ENCODE results near the gene CRY2. TPM values are rescaled to one million over a fixed set of nuclear protein-coding genes. Genes with fewer than 3 reads are reported as not detected.

The CRY2 gene
- polyA plus RNA-seq, 4 donors = 6.7 to 23.1 (median 10.1) TPM

DNA sequence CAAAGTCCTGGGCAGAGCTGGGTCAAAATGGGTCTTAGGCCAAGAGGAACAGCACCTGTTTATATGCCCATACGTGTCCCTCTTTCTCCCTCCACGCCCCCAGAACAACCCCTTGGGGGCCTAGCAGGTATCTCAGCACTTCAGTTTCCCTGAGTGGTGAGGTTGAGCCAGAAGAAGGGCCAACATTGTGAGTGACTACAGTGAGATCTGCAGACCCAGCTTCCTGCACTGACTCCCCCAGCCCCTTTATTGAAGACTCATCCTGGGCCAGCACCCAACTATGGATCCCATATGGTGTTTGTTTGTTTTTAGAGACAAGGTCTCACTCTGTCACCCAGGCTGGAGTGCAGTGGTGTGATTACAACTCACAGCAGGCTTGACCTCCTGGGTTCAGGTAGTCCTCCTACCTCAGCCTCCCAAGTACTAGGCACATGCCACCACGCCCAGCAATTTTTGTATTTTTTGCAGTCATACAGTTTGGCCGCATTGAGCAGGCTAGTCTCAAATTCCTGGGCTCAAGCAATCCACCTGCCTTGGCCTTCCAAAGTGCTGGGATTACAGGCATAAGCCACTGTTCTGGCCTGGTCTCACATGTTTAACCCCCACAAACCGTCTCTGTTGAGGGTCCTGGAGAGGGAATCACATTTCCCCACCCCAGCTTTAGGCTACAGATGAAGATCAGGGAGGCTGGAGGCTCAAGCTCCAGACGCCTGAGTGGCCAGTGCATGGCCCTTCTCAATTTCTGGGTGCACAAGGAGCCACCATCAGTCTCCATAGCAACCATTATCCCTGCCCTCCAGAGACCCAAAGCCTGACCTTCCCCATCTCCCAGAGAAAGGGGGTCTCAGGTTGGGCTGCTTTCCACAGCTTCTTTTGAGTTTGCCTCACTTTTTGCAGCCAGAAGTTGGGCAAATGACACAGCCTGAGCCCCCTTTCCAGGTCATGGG, 73.5 kb downstream of the CRY2 start:
- no peak overlapping the region for H3K4me3 ChIP-seq (ENCODE audit: low read depth in 1 of 3, low read length in 3 of 3)
- H3K9me3 ChIP-seq (ENCODE audit: control insufficient read depth in 2 of 2, insufficient read depth in 1 of 2, low read depth in 1 of 2, low read length in 1 of 2) = no peaks in the 10 kb centered on the region
- peaks cover 0 to 22% (median 3%) of the 10 kb centered on the region in 3 donors for H3K27me3 ChIP-seq (ENCODE audit: control insufficient read depth in 3 of 3, insufficient read depth in 3 of 3, low read length in 3 of 3)
- 75 to 85% (median 81%) methylated on average over 6 of the region's 6 CpGs for WGBS, 3 donors
- peak overlapping the region in 1 of 3 donors; percentile 51 for H3K27ac ChIP-seq (ENCODE audit: low read depth in 1 of 3, low read length in 2 of 3)
- FAIRE-seq (no peak), DNase-seq (no peak)
- H3K36me3 ChIP-seq (ENCODE audit: control insufficient read depth in 3 of 3, insufficient read depth in 2 of 3, low read depth in 1 of 3, low read length in 3 of 3) = peaks cover 0 to 9% (median 0%) of the 10 kb centered on the region in 3 donors
- H3K4me1 ChIP-seq (ENCODE audit: control insufficient read depth in 3 of 3, insufficient read depth in 2 of 3, low read depth in 1 of 3, low read length in 2 of 3) = peaks cover 0 to 20% (median 3%) of the 10 kb centered on the region in 3 donors

DNA sequence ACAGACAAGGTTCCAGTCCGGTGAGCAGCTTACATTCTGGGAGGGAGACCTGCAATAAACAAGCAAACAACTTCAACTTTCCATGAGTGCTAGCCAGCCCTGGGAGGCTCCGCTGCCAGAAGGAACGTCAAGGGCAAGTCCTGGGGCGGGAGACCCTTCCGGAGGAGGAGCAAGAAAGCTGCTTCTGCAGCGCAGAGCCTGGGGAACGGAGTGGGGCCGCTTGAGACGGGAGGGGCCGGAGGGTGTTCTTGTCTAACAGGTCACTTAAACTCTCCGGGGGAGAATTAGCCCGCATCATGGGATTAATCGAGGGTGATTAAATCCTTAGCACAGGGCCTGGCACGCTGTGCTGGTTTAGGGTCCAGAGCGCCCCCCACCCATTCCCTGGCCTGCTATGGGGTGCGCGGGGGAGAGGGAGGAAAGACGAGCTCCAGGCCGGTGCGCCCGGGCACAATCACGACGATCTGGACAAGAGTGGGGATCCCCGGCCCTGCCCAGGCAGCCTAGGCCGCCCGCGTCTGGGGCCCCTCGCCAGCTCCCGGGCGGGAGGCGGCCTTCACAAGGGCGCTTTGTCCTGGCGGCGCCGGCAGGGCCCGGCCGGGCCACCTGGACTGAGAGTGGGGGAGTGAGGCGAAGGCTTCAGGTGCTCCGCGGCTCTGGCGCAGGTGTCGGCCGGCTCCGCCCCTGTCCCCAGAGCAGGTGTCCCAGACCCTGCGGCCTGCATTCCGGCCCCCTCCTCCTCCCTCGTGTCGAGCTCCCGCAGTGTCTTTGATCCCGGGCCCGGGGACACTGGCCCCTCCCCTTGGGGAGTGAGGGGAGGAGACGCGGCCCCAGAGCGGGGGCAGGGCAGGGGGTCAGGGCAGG, 74.5 kb downstream of the CRY2 start:
- no peaks in the 10 kb centered on the region for H3K9me3 ChIP-seq (ENCODE audit: control insufficient read depth in 2 of 2, insufficient read depth in 1 of 2, low read depth in 1 of 2, low read length in 1 of 2)
- H3K4me3 ChIP-seq (ENCODE audit: low read depth in 1 of 3, low read length in 3 of 3) = peak overlapping the region; percentile 30 to 41 (median 31)
- peaks cover 0 to 11% (median 0%) of the 10 kb centered on the region in 3 donors for H3K36me3 ChIP-seq (ENCODE audit: control insufficient read depth in 3 of 3, insufficient read depth in 2 of 3, low read depth in 1 of 3, low read length in 3 of 3)
- no peak for FAIRE-seq
- DNase-seq = peak; percentile 44 to 74
- WGBS, 3 donors = 10 to 23% (median 21%) methylated on average over 33 to 54 of the region's 54 CpGs
- H3K27ac ChIP-seq (ENCODE audit: low read depth in 1 of 3, low read length in 2 of 3) = peak overlapping the region in 2 of 3 donors; percentile 51 to 58
- H3K27me3 ChIP-seq (ENCODE audit: control insufficient read depth in 3 of 3, insufficient read depth in 3 of 3, low read length in 3 of 3) = peaks cover 0 to 22% (median 3%) of the 10 kb centered on the region in 3 donors
- peaks cover 0 to 19% (median 3%) of the 10 kb centered on the region in 3 donors for H3K4me1 ChIP-seq (ENCODE audit: control insufficient read depth in 3 of 3, insufficient read depth in 2 of 3, low read depth in 1 of 3, low read length in 2 of 3)

GRCh38 chr11:45922425-45923082, 75.3 kb downstream of the CRY2 start, which contains the start of gene LARGE2:
Gene LARGE2, plus strand, starts transcription at chr11:45922656. Its CDS starts 227 bp downstream, at chr11:45922883.
- Histone ChIP-seq H3K4me3 (ENCODE audit: low read depth in 1 of 3, low read length in 3 of 3) (peak within 1 kb of the TSS; percentile 30 to 41 (median 31)), H3K4me1 (ENCODE audit: control insufficient read depth in 3 of 3, insufficient read depth in 2 of 3, low read depth in 1 of 3, low read length in 2 of 3) (peaks cover 0 to 16% (median 3%) of the 10 kb centered on the region in 3 donors), H3K27ac (ENCODE audit: low read depth in 1 of 3, low read length in 2 of 3) (peak within 1 kb of the TSS in 2 of 3 donors; percentile 51 to 58), H3K27me3 (ENCODE audit: control insufficient read depth in 3 of 3, insufficient read depth in 3 of 3, low read length in 3 of 3) (peaks cover 0 to 22% (median 3%) of the 10 kb centered on the region in 3 donors), H3K9me3 (ENCODE audit: control insufficient read depth in 2 of 2, insufficient read depth in 1 of 2, low read depth in 1 of 2, low read length in 1 of 2) (no peaks in the 10 kb centered on the region), H3K36me3 (ENCODE audit: control insufficient read depth in 3 of 3, insufficient read depth in 2 of 3, low read depth in 1 of 3, low read length in 3 of 3) (peaks cover 0 to 13% (median 0%) of the 10 kb centered on the region in 3 donors)
- WGBS, 3 donors = 1 to 2% (median 1%) methylated on average over 38 to 73 of the region's 73 CpGs
- peak in 1 of 2 donors; percentile 46 for DNase-seq
- FAIRE-seq = no peak

DNA sequence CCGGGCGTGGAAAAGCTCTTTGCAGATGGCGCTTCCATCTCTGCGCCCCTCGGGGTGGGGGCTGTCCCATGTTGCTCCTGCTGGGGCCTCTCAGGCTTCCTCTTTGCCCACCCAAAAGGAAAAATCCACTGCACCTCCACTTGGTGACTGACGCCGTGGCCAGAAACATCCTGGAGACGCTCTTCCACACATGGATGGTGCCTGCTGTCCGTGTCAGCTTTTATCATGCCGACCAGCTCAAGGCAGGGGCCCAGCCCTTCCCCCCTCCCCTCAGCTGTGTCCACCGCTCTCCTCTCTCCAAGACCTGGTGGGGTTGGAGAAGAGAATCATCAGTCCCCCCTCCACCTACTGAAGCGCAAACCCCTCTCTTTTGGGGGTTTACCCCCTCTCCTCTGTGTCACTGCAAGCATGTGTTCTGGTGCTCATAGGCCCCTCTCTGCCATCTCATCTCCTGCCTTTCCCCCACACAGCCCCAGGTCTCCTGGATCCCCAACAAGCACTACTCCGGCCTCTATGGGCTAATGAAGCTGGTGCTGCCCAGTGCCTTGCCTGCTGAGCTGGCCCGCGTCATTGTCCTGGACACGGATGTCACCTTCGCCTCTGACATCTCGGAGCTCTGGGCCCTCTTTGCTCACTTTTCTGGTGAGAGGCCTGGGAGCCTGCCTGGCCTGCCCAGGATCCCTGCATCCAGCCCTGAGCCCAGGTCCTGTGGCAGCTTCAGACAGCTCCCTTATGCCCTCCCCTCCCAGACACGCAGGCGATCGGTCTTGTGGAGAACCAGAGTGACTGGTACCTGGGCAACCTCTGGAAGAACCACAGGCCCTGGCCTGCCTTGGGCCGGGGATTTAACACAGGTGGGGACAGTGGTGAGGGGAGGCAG, 77.0 kb downstream of the CRY2 start:
- Histone ChIP-seq H3K36me3 (ENCODE audit: control insufficient read depth in 3 of 3, insufficient read depth in 2 of 3, low read depth in 1 of 3, low read length in 3 of 3) (peaks cover 0 to 19% (median 0%) of the 10 kb centered on the region in 3 donors), H3K27me3 (ENCODE audit: control insufficient read depth in 3 of 3, insufficient read depth in 3 of 3, low read length in 3 of 3) (peaks cover 0 to 22% (median 3%) of the 10 kb centered on the region in 3 donors), H3K4me3 (ENCODE audit: low read depth in 1 of 3, low read length in 3 of 3) (no peak overlapping the region), H3K9me3 (ENCODE audit: control insufficient read depth in 2 of 2, insufficient read depth in 1 of 2, low read depth in 1 of 2, low read length in 1 of 2) (no peaks in the 10 kb centered on the region), H3K27ac (ENCODE audit: low read depth in 1 of 3, low read length in 2 of 3) (no peak overlapping the region), H3K4me1 (ENCODE audit: control insufficient read depth in 3 of 3, insufficient read depth in 2 of 3, low read depth in 1 of 3, low read length in 2 of 3) (peaks cover 0 to 16% (median 3%) of the 10 kb centered on the region in 3 donors)
- WGBS, 3 donors = 78 to 88% (median 83%) methylated on average over 22 of the region's 22 CpGs
- FAIRE-seq = no peak
- DNase-seq = no peak

DNA sequence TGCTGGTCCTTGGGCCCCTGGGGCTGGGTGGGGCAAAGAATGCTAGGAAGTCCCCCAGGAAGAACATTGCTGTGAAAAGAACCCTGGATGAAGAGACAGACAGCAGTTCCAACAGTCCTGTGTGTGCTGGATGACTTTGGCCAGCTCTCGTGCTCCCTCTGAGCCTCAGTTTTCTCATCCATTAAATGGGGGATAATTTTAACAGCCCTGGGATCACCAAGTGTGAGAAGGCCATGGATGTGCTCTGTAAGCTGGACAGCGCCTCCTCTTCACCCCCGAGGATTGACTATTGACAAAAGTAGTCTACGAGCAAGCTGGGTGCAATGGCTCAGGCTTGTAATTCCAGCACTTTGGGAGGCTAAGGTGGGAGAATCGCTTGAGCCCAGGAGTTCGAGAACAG, 77.7 kb downstream of the CRY2 start:
- FAIRE-seq (no peak), DNase-seq (no peak)
- Histone ChIP-seq H3K4me1 (ENCODE audit: control insufficient read depth in 3 of 3, insufficient read depth in 2 of 3, low read depth in 1 of 3, low read length in 2 of 3) (peaks cover 0 to 17% (median 3%) of the 10 kb centered on the region in 3 donors), H3K4me3 (ENCODE audit: low read depth in 1 of 3, low read length in 3 of 3) (no peak overlapping the region), H3K27me3 (ENCODE audit: control insufficient read depth in 3 of 3, insufficient read depth in 3 of 3, low read length in 3 of 3) (peaks cover 0 to 22% (median 3%) of the 10 kb centered on the region in 3 donors), H3K9me3 (ENCODE audit: control insufficient read depth in 2 of 2, insufficient read depth in 1 of 2, low read depth in 1 of 2, low read length in 1 of 2) (no peaks in the 10 kb centered on the region), H3K36me3 (ENCODE audit: control insufficient read depth in 3 of 3, insufficient read depth in 2 of 3, low read depth in 1 of 3, low read length in 3 of 3) (peaks cover 0 to 23% (median 0%) of the 10 kb centered on the region in 3 donors), H3K27ac (ENCODE audit: low read depth in 1 of 3, low read length in 2 of 3) (no peak overlapping the region)
- 88 to 95% (median 90%) methylated on average over 6 of the region's 6 CpGs for WGBS, 3 donors

GRCh38 chr11:45925550-45925949, 78.3 kb downstream of the CRY2 start:
- Histone ChIP-seq H3K27me3 (ENCODE audit: control insufficient read depth in 3 of 3, insufficient read depth in 3 of 3, low read length in 3 of 3) (peaks cover 0 to 22% (median 3%) of the 10 kb centered on the region in 3 donors), H3K36me3 (ENCODE audit: control insufficient read depth in 3 of 3, insufficient read depth in 2 of 3, low read depth in 1 of 3, low read length in 3 of 3) (peaks cover 0 to 29% (median 0%) of the 10 kb centered on the region in 3 donors), H3K27ac (ENCODE audit: low read depth in 1 of 3, low read length in 2 of 3) (no peak overlapping the region), H3K4me1 (ENCODE audit: control insufficient read depth in 3 of 3, insufficient read depth in 2 of 3, low read depth in 1 of 3, low read length in 2 of 3) (peaks cover 0 to 19% (median 3%) of the 10 kb centered on the region in 3 donors), H3K4me3 (ENCODE audit: low read depth in 1 of 3, low read length in 3 of 3) (no peak overlapping the region), H3K9me3 (ENCODE audit: control insufficient read depth in 2 of 2, insufficient read depth in 1 of 2, low read depth in 1 of 2, low read length in 1 of 2) (no peaks in the 10 kb centered on the region)
- DNase-seq (no peak), FAIRE-seq (no peak)
- WGBS, 3 donors = 72 to 77% (median 76%) methylated on average over 3 of the region's 3 CpGs

DNA sequence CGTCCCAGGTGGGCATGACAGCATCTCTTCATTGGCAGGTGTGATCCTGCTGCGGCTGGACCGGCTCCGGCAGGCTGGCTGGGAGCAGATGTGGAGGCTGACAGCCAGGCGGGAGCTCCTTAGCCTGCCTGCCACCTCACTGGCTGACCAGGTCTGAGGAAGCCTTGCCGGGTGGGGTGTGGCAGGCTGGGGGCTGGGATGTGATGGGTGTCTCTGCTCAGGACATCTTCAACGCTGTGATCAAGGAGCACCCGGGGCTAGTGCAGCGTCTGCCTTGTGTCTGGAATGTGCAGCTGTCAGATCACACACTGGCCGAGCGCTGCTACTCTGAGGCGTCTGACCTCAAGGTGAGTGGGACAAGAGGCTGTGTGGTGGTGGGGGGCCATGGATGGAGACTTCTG, 78.7 kb downstream of the CRY2 start:
- peaks cover 0 to 23% (median 3%) of the 10 kb centered on the region in 3 donors for H3K4me1 ChIP-seq (ENCODE audit: control insufficient read depth in 3 of 3, insufficient read depth in 2 of 3, low read depth in 1 of 3, low read length in 2 of 3)
- DNase-seq = no peak

More for the DNA sequence above, 78.7 kb downstream of the CRY2 start:
- Histone ChIP-seq H3K27ac (ENCODE audit: low read depth in 1 of 3, low read length in 2 of 3) (no peak overlapping the region), H3K27me3 (ENCODE audit: control insufficient read depth in 3 of 3, insufficient read depth in 3 of 3, low read length in 3 of 3) (peaks cover 0 to 22% (median 3%) of the 10 kb centered on the region in 3 donors), H3K4me3 (ENCODE audit: low read depth in 1 of 3, low read length in 3 of 3) (no peak overlapping the region), H3K36me3 (ENCODE audit: control insufficient read depth in 3 of 3, insufficient read depth in 2 of 3, low read depth in 1 of 3, low read length in 3 of 3) (peaks cover 0 to 31% (median 0%) of the 10 kb centered on the region in 3 donors), H3K9me3 (ENCODE audit: control insufficient read depth in 2 of 2, insufficient read depth in 1 of 2, low read depth in 1 of 2, low read length in 1 of 2) (no peaks in the 10 kb centered on the region)
- no peak for FAIRE-seq
- 69 to 86% (median 82%) methylated on average over 12 of the region's 12 CpGs for WGBS, 3 donors
